ENCODE results near the gene TK1.

Gene TK1

DNA sequence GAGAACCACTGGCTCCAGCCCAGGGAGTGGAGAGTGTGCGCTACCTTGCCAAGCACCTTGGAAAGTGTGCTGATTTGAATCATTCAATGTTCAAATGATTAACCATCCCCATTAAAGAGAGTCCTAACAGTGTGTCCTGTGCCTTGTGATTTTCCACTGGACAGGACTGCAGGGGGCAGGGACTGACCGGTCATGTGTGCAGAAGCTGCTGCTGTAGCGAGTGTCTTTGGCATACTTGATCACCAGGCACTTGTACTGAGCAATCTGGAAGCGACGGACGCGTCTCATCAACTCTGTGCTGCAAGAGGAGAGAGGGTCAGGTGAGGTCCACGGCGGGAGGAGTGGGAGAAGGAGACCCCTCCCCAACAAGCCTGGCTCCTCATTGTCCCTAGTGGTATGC is 2.0 kb downstream of the TK1 start:
- no peak overlapping the region for H3K4me3 ChIP-seq (ENCODE audit: low read depth, low read length)
- no peak overlapping the region for H3K27ac ChIP-seq
- no peaks in the 10 kb centered on the region for H3K27me3 ChIP-seq (replicated peaks)
- DNase-seq, result no peak
- in situ Hi-C loops (cut with HindIII; ENCODE audit: low pct_ligation_motif_present, low sequenced_read_pairs), result no loop called here
- TF ChIP-seq, protein P1, sequence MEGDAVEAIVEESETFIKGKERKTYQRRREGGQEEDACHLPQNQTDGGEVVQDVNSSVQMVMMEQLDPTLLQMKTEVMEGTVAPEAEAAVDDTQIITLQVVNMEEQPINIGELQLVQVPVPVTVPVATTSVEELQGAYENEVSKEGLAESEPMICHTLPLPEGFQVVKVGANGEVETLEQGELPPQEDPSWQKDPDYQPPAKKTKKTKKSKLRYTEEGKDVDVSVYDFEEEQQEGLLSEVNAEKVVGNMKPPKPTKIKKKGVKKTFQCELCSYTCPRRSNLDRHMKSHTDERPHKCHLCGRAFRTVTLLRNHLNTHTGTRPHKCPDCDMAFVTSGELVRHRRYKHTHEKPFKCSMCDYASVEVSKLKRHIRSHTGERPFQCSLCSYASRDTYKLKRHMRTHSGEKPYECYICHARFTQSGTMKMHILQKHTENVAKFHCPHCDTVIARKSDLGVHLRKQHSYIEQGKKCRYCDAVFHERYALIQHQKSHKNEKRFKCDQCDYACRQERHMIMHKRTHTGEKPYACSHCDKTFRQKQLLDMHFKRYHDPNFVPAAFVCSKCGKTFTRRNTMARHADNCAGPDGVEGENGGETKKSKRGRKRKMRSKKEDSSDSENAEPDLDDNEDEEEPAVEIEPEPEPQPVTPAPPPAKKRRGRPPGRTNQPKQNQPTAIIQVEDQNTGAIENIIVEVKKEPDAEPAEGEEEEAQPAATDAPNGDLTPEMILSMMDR (IDR thresholded peaks at IDR 0.05; ENCODE audit: low read depth, low read length, missing control alignments), result no peak
- no peaks in the 10 kb centered on the region for H3K36me3 ChIP-seq (replicated peaks)

DNA sequence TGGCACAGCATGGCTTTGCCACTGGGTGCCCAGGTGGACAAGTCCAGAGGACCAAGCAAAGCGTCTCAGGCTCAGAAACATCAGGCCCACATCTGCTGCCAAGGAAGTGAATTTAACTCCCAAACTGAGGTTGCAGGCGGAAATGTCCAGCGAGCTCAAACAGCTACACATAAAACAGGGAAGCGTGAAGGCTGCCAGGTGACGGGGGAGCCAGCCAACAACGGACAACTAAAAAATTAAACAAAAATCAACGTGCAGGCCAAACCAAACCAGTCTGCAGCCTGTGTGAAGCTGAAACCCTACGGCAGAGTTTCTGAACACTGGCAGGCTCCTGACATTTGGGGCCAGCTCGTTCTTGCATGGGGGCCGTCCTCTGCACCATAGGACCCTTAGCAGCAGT is 2.5 kb downstream of the TK1 start:
- in situ Hi-C loops (cut with HindIII; ENCODE audit: low pct_ligation_motif_present, low sequenced_read_pairs), result no loop called here
- TF ChIP-seq, protein P1 (IDR thresholded peaks at IDR 0.05; ENCODE audit: low read depth, low read length, missing control alignments), result no peak
- Histone ChIP-seq H3K27ac (no peak overlapping the region), H3K4me3 (ENCODE audit: low read depth, low read length) (no peak overlapping the region), H3K27me3 (replicated peaks) (no peaks in the 10 kb centered on the region), H3K36me3 (replicated peaks) (no peaks in the 10 kb centered on the region)
- no peak for DNase-seq

DNA sequence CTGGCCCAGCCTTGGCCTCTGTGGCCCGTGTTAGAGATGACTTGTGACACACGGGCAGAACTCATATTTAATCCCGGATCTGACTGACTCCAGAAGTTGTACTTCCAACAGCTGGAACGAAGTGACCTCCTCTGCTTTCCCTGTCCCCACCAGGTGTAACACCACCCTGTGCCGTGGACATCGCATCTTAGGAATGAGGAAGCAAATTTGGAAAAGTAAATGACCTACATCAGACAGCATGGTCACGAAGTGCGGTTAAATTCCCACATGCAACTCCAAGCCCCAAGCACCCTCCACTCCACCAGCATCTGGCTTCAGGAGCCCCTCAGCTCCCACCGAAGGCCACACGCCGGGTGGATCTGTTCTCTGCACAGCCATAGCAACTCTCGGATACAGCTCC is 2.9 kb downstream of the TK1 start:
- H3K27ac ChIP-seq, result no peak overlapping the region
- no peaks in the 10 kb centered on the region for H3K27me3 ChIP-seq (replicated peaks)
- no peak overlapping the region for H3K4me3 ChIP-seq (ENCODE audit: low read depth, low read length)
- TF ChIP-seq, protein P1 (IDR thresholded peaks at IDR 0.05; ENCODE audit: low read depth, low read length, missing control alignments), result no peak
- H3K36me3 ChIP-seq (replicated peaks), result no peaks in the 10 kb centered on the region
- in situ Hi-C loops (cut with HindIII; ENCODE audit: low pct_ligation_motif_present, low sequenced_read_pairs), result no loop called here
- DNase-seq, result no peak

DNA sequence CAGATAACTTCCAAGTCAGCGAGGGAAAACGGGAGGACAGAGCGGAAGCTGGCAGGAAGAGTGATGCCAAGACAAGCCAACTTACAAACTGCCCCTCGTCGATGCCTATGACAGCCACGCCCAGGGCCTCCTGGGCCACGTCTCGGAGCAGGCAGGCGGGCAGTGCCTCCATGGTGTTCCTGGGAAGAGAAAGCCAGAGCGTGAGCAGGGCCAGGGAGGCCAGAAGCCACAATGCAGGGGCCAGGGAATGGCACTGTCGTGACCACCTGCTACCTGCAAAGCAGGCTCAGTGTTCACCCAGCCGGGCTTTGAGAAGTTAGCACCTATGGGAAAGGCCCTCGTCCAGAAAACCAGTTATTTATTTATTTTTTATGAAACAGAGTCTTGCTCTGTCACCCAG is 4.3 kb downstream of the TK1 start:
- no peak for DNase-seq
- TF ChIP-seq, protein P1 (IDR thresholded peaks at IDR 0.05; ENCODE audit: low read depth, low read length, missing control alignments), result no peak
- H3K4me3 ChIP-seq (ENCODE audit: low read depth, low read length), result no peak overlapping the region
- H3K27me3 ChIP-seq (replicated peaks), result no peaks in the 10 kb centered on the region
- H3K27ac ChIP-seq, result no peak overlapping the region
- in situ Hi-C loops (cut with HindIII; ENCODE audit: low pct_ligation_motif_present, low sequenced_read_pairs), result no loop called here
- H3K36me3 ChIP-seq (replicated peaks), result no peaks in the 10 kb centered on the region

DNA sequence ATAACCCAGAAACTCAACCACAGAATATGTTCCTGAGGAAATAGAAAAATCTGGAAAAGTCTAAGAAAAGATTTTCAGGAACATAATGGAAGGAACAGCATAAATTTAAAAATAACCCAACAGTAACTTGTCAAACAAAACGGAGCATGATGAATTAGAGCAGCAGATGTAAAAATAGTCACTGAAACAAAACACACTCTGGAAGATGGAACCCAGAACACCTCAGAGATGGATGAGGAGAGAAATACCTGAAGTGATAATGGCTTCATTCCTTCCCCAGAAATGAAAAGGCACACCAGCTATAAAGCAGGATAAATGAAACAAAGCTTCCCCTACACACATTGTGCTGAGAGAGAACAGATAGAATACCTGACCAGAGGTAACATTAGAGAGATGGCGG is 6.3 kb downstream of the TK1 start:
- Histone ChIP-seq H3K27ac (no peak overlapping the region), H3K36me3 (replicated peaks) (no peaks in the 10 kb centered on the region), H3K4me3 (ENCODE audit: low read depth, low read length) (no peak overlapping the region), H3K27me3 (replicated peaks) (no peaks in the 10 kb centered on the region)
- TF ChIP-seq, protein P1 (IDR thresholded peaks at IDR 0.05; ENCODE audit: low read depth, low read length, missing control alignments), result no peak
- DNase-seq, result no peak
- in situ Hi-C loops (cut with HindIII; ENCODE audit: low pct_ligation_motif_present, low sequenced_read_pairs), result no loop called here

DNA sequence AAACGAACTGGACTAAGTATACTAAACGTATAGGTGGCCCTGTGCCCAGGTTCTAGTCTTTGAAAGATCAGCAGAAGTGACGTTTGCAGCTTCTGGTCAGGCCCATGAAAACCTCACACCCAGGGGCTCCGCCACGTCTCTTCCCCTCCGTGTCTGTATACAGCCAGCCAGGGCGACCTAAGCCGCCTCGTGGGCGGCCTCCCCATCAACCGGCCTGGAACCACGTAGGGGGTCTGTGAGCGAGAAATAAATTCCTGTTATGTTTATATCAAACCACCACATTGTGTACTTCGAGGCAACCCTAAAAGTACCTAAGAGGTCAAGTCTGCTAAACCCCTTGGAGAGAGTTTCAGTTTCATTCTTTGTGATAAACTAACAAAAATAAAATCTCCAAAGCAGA is 6.8 kb downstream of the TK1 start:
- DNase-seq, result no peak
- H3K27me3 ChIP-seq (replicated peaks), result no peaks in the 10 kb centered on the region
- no peaks in the 10 kb centered on the region for H3K36me3 ChIP-seq (replicated peaks)
- no peak overlapping the region for H3K4me3 ChIP-seq (ENCODE audit: low read depth, low read length)
- TF ChIP-seq, protein P1 (IDR thresholded peaks at IDR 0.05; ENCODE audit: low read depth, low read length, missing control alignments), result no peak
- H3K27ac ChIP-seq, result no peak overlapping the region
- in situ Hi-C loops (cut with HindIII; ENCODE audit: low pct_ligation_motif_present, low sequenced_read_pairs), result no loop called here

Measured in brain microvascular endothelial cell (primary cell).